Heart left ventricle (tissue), 13 donors: Measurements from ENCODE around the gene ATG9B.

Experiments used
- CTCF ChIP-seq, 12 donors: fragments of 200-600 bp; sonication (generic) in 4 of 12; IDR thresholded peaks; one replicate each; pipeline versions ENCODE4 v1.5.0 to v1.8.0; 2018 to 2022; ENCODE audit warnings: antibody characterized with exemption in 12 of 12, mild to moderate bottlenecking in 5 of 12
- POLR2A ChIP-seq, 2 donors: fragments of 450-650 bp; IDR thresholded peaks; one replicate each; pipeline ENCODE4 v1.6.1; 2017; ENCODE audit warnings: antibody characterized with exemption in 2 of 2, mild to moderate bottlenecking in 2 of 2, moderate library complexity in 2 of 2
- donor health status: ischemic (EF 13 %, LVEDD 7.1; RV severe dilation, severe dysfunction).
- donor health status: DM: no; HTN: yes; CAD: no.
- donor health status: DM: no; HTN: no; CAD: no.
- donor health status: ischemic (EF 25% LVEDD 6.9; RV normal size, moderate dysfunction).
- donor health status: ischemic (EF 25% LVEDD 5.7; RV mildly dilated, moderate dysfunction).
- donor health status: ischemic (EF 35%, LVEDD 5.7; RV mildly dilated, moderate dysfunction).
- donor health status: nonischemic (EF 11% LVEDD 7.7; RV severe dilation, severe dysfunction).
- donor health status: DM: yes; HTN: yes; CAD: no.
- donor health status: PGD.
- donor health status: ischemic (EF 29% LVEDD 5.4; RV normal size, mild dysfunction).
- donor health status: nonischemic (EF 23%, LVEDD 6.1; RV moderate dilation, normal function).

GRCh38 chr7:150971242-150972022 lies 52.9 kb downstream of the ATG9B start:
- TF ChIP-seq CTCF (IDR thresholded peaks at IDR 0.05) (no peak), POLR2A (IDR thresholded peaks at IDR 0.05) (no peak)
